Measurements from ENCODE around the gene SEMA4B.
"Not testable (repeated sequence)": the region's sequence is repeated elsewhere in the genome, so short reads cannot be mapped to it uniquely, and the experiment has no call there.

The SEMA4B gene

GRCh38 chr15:90227816-90228772 lies 27.0 kb downstream of the SEMA4B start:
- DNase-seq (ENCODE audit: low read depth): no peak

- DNase-seq (ENCODE audit: low read depth): no peak
These were observed 27.8 kb downstream of the SEMA4B start for GRCh38 chr15:90228960-90229359.

- DNase-seq (ENCODE audit: low read depth): no peak
These were observed 29.0 kb downstream of the SEMA4B start for GRCh38 chr15:90230071-90230494.

- no peak for DNase-seq (ENCODE audit: low read depth)
These were observed 29.5 kb downstream of the SEMA4B start for GRCh38 chr15:90230610-90231009.

DNA sequence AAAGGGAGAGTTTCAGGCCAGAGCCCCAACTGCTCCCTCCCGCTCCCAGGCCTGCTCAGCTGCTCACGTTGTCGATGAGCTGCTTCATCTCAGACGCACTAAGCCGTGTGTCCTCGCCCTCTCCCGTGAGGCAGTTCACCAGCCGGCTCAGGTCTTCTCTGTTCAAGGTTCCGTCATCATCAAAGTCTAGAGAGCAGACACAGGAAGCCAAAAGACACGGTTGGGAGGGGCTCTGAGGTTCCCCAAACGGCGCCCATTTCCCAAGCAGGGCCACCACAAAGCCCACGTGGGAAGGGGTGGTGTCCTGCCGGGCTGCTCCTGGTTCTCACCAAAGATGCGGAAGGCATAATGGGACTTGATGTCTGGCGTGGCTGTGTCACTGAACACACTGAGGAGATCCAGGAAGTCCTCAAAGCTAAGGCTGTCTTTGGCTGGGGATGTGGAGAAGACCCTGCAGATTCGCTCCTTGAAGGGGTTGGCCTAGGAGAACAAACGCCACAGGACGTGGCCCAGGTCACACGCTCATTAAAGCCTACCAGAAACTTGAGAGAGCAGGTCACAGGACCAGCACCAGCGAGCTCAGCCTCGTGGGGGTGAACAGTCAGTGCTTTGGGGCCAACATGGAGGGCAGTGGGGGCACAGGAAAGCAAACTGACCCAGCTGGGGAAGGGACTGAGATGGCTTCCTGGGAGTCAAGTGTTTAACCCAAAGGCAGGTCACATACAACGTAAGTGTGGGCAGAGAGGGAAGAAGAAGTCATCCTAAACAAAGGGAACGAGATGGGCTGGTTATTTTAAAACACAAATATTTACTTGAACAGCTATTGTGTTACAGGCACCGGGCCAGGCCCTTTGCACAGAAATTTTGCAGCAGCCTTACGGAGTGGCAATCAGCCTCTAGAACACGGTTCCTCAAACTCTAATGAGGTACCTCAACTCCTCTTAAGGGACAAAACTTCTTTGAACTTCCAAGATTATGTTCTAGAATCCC lies 30.2 kb downstream of the SEMA4B start:
- peak; percentile 63 for DNase-seq (ENCODE audit: low read depth)

- no peak for DNase-seq (ENCODE audit: low read depth)
These were observed 31.1 kb downstream of the SEMA4B start for GRCh38 chr15:90232196-90232595.

- DNase-seq (ENCODE audit: low read depth): no peak
These were observed 31.8 kb downstream of the SEMA4B start for GRCh38 chr15:90232941-90233386.

GRCh38 chr15:90233387-90234095 lies 32.4 kb downstream of the SEMA4B start, which contains the start of gene CIB1:
CIB1 (minus strand) TSS chr15:90233941; CDS start chr15:90233885, 56 bp downstream.
- peak; percentile 96 for DNase-seq (ENCODE audit: low read depth)

GRCh38 chr15:90234096-90234988 lies 33.2 kb downstream of the SEMA4B start, which contains the start of gene GDPGP1:
GDPGP1 (plus strand) TSS chr15:90234209; CDS start chr15:90240909, 6,700 bp downstream.
- no peak for DNase-seq (ENCODE audit: low read depth)

DNA sequence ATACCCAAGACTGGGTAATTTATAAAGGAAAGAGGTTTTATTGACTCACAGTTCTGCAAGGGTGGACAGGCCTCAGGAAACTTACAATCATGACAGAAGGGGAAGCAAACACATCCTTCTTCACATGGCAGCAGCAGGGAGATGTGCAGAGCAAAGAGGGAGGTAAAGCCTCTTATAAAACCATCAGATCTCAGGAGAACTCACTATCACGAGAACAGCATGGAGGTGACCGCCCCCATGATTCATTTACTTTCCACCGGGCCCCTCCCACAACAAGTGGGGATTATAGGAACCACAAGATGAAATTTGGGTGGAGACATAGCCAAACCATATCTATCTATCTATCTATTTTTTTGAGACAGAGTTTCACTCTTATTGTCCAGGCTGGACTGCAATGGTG lies 38.2 kb downstream of the SEMA4B start:
- no peak for DNase-seq (ENCODE audit: low read depth)

DNA sequence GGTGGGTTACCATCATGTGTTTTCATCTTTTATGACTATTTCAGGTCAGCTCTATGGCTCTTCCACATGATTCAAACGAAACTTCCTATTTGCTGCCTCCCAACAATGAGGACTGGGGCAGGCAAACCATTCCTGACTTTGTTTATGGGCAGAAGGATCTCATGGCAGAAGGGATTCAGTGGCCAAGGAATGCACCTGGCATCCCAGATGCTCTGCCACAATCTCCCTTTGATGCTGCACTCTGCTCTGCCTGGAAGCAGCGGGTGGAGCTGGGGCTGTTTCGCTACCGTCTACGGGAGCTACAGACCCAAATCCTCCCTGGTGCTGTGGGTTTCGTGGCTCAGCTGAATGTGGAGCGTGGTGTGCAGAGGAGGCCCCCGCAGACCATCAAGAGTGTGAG lies 39.7 kb downstream of the SEMA4B start:
- no peak for DNase-seq (ENCODE audit: low read depth)

DNA sequence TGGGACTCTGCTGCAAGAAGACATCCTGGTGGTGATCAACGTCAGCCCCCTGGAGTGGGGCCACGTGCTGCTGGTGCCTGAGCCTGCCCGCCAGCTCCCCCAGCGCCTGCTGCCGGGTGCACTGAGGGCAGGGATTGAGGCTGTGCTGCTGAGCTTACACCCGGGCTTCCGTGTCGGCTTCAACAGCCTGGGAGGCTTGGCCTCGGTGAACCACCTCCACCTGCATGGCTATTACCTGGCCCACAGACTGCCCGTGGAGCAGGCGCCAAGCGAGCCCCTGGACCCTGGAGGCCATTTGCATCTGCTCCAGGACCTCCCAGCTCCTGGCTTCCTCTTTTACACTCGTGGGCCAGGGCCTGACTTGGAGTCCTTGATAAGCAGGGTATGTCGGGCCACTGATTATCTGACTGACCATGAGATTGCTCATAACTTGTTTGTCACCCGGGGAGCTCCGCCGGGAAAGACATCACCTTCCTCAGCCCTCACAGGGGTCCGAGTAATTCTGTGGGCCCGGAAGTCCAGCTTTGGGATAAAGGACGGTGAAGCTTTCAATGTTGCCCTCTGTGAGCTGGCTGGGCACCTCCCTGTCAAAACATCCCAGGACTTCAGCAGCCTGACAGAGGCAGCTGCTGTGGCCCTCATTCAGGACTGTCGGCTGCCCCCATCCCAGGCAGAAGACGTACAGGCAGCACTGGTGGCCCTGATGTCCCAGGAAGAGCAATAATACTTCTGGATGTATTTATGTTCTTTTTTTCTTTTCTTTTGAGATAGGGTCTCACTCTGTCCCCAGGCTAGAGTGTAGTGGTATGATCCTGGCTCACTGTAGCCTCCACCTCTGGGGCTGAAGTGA lies 40.4 kb downstream of the SEMA4B start:
- no peak for DNase-seq (ENCODE audit: low read depth)

DNA sequence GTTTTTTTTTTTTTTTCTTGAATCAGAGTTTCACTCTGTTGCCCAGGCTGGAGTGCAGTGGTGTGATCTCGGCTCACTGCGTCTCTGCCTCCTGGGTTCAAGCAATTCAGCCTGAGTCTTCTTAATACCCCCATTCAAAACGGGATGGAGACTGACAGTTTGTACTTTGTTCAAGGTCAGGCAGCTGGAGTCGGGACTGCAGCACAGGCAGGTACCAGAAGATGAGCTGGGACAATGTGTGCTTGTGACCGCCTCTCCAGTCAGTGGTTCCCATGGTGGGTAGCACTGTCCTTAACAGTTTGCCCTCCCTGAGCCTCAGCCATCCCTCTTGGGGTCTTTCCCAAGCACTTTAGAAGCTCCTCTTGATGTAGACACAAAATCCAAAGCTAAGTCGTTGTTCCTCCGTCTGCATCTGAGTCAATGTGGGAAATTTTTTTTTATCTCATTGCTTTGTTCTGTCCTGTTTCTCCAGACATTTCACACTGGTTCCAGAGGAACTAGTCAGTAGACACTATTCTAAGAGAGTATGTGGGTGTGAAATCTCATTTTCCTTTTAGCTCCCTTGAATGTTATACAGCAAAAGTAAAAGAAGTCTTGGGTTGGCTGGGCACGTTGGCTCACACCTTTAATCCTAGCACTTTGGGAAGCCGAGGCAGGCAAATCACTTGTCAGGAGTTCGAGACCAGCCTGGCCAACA lies 43.0 kb downstream of the SEMA4B start:
- no peak for DNase-seq (ENCODE audit: low read depth)

DNA sequence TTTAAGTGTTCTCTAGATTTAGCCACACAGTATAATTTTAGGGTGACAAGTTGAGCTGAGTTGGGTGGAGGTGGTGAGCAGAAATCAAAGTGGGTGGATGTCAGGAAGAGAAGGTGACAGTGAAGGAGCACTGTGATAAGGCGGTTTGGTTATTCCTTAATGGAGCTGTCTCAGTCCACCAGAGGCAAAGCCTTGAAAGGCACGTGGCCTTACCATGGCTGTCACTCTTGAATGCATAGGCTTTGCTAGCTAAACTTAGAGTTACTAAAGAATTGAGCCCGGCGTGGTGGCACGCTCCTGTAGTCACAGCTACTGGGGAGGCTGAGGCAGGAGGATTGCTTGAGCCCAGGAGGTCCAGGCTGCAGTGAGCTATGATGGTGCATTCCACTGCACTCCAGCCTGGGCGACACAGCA lies 47.7 kb downstream of the SEMA4B start:
- no peak for DNase-seq (ENCODE audit: low read depth)

DNA sequence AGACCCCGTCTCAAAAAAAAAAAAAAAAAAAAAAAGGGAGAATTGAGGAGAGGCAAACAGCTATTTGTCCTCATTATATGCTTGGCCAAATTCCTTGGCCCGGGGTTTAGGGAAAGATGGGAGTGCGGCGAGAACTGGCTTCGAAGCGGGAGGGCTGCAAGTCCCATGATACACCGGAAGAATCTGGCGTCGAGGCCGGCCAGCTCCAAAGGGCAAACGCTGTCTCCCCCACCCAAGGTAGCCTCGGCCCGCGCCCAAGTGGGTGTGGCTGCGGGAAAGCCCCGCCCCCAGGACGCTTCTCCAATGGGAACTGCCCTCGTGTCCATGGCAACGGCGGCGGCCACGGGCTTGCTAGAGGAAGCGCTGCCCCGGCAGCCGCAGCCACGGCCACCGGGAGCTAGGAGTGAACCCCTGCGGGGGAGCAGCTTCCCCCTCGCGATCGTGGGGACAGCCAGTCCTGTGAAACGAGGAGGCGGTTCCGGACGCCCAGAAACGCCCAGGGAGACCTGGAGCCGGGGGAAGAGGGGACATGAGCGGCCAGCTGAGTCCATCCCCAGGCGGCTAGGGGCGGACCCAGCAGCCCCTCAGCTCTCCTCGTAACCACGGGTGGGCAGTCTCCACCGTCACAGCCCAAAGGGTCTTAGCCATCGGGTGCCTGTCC lies 48.2 kb downstream of the SEMA4B start, which contains the start of gene TTLL13:
TSS of gene TTLL13 (plus strand) at position 354 of the 661 bp plus-strand sequence. CDS start 1,075 bp downstream, outside the sequence.
- DNase-seq (ENCODE audit: low read depth): peak; percentile 52

DNA sequence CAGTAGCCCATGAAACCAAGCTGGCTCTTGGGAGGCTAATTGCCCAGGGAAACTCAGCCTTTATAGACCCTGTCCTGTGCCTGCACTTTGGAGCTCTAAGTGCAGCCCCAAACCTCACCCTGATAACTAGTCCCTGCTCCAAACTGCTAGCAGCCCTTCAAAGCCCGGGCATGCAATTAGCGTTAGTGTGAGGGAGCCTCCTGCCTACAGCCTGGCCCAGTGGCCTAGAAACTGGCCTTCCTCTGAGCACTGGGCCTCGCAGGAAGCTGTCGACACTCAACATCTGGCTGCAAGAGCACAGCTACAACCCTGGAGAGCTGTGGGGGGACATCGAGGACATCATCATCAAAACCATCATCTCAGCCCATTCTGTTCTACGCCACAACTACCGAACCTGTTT lies 56.6 kb downstream of the SEMA4B start:
- no peak for DNase-seq (ENCODE audit: low read depth)

DNA sequence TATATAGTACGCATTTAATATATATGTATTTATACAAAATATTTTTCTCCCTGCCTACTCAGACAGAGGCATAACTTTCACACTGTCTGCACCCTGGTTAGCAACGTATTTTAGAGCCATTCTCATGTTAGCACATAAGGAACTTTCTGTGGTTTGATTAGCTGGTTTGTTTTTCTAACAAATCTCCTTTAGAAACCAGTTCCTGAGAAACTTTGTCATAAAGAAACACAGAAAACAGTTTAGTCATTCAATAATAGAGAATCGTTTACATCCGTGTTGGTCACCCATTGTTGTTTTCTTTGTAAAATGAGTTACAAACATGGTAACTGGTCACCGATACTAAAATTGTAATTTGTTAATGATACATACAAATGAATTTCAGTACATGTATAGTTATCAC lies 58.4 kb downstream of the SEMA4B start:
- DNase-seq (ENCODE audit: low read depth): no peak

DNA sequence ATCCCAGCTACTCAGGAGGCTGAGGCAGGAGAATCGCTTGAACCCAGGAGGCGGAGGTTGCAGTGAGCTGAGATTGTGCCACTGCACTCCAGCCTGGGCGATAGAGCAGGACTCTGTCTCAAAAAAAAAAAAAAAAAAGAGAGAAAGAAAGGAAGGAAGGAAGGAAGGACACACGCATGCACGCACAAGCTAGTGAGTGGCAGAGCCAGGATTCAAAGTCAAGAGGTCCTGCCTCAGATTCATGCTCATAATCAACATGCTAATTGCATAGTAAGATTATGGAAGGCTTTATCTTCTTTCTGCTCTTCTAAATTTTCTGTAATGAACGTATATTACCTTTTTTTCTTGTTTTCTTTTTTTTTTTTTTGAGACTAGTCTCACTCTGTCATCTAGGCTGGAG lies 59.6 kb downstream of the SEMA4B start:
- DNase-seq (ENCODE audit: low read depth): not testable (repeated sequence)

All from activated gamma-delta T cell treated with anti-CD3 and anti-CD28 coated beads, Interleukin-2, amount 50 U/mL, for 16 hours (primary cell).